Stimulated activated memory B cell treated with anti-CD40 and anti-IgM and Interleukin-4, amounts not matched to agents 10 μg/mL and 1 μg/mL and 100 μg/mL, for 72 hours (primary cell): ENCODE data around the gene PREP.
A peak's percentile ranks its signal among the peaks of the same experiment; 100 is the strongest.

ENCODE experiments used
- ATAC-seq: fragments of 150-1000 bp; cut with Tn5 transposase; 2 replicates; pipeline ENCODE4 v1.10.0; 2021
- H3K27ac Mint-ChIP-seq: one replicate; pipeline ENCODE4 v1.8.0; 2022; ENCODE audit warnings: mild to moderate bottlenecking, mixed read lengths
- H3K27me3 Mint-ChIP-seq: one replicate; pipeline ENCODE4 v1.8.0; 2022; ENCODE audit warnings: mixed read lengths
- H3K36me3 Mint-ChIP-seq: one replicate; pipeline ENCODE4 v1.8.0; 2022; ENCODE audit warnings: mixed read lengths
- H3K4me1 Mint-ChIP-seq: one replicate; pipeline ENCODE4 v1.8.0; 2022; ENCODE audit warnings: mixed read lengths
- H3K4me3 Mint-ChIP-seq: one replicate; pipeline ENCODE4 v1.8.0; 2022; ENCODE audit warnings: mild to moderate bottlenecking, moderate library complexity, mixed read lengths
- H3K9me3 Mint-ChIP-seq: one replicate; pipeline ENCODE4 v1.8.0; 2022; ENCODE audit warnings: mixed read lengths

The PREP gene

DNA sequence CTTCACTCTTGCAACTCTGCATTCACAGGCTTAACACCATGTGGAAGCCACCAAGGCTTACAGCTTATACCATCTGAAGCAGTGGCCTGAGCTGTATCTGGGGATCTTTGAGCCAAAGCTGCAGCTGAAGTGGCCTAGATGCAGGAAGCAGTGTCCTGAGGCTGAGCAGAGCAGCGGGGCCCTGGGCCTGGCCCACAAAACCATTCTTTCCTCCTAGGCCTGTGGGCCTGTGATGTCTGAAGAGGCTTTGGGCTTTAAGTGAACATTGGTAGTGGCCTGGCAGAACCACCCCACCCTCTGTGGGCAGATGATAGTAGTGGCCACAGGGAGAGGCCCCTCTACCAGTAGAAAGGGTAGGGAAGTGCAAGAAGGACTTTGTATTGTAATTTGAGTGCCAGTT, 6.9 kb upstream of the PREP start:
- no peak for ATAC-seq
- H3K9me3 Mint-ChIP-seq = no peaks in the 10 kb centered on the region
- H3K36me3 Mint-ChIP-seq = peaks cover 5% of the 10 kb centered on the region
- no peak overlapping the region for H3K4me3 Mint-ChIP-seq
- H3K27ac Mint-ChIP-seq = no peak overlapping the region
- no peaks in the 10 kb centered on the region for H3K4me1 Mint-ChIP-seq
- peaks cover 63% of the 10 kb centered on the region for H3K27me3 Mint-ChIP-seq

DNA sequence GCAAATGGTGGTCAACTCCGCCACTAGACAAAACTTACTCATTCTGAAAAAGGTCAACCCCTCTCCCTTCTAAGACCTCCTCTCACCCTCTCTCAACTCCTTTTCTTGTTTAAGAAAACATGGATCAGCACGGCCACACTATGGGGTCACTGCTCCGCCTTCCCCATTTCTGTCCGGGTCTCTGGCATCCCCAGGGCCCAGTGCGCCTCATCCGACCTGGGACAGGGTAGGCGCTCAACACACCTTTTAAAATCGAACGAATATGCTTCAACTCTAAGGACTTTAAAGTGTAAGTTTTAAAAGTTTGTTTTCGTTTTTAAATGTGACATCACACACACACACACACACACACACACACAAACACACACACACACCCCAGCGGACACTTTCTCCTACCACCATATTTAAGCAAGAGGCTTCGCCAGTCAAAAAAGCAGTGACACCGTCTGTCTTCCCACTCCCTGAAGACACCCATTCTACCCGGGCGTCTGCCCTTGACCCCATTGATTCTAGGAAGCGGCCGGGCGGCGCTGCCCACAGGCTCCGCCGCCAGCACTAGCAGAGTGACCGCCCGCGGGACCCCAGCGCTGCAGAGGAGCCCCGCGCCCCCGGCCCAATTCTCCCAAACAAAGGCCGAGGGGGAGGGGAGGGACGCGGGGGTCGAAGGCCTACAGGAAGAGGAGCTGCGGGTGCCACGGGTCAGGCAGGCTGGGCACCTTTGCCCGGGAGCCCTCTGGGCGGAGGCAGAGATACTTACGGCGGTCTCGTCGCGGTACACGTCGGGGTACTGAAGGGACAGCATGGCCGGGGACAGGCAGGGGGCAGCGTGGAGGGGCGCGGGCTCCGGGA, 568 bp downstream of the PREP start:
- Mint-ChIP-seq H3K27ac (peak overlapping the region; percentile 94), H3K4me1 (peaks cover 50% of the 10 kb centered on the region), H3K36me3 (no peaks in the 10 kb centered on the region), H3K4me3 (peak overlapping the region; percentile 97), H3K27me3 (peaks cover 8% of the 10 kb centered on the region), H3K9me3 (no peaks in the 10 kb centered on the region)
- ATAC-seq = peak; percentile 77

DNA sequence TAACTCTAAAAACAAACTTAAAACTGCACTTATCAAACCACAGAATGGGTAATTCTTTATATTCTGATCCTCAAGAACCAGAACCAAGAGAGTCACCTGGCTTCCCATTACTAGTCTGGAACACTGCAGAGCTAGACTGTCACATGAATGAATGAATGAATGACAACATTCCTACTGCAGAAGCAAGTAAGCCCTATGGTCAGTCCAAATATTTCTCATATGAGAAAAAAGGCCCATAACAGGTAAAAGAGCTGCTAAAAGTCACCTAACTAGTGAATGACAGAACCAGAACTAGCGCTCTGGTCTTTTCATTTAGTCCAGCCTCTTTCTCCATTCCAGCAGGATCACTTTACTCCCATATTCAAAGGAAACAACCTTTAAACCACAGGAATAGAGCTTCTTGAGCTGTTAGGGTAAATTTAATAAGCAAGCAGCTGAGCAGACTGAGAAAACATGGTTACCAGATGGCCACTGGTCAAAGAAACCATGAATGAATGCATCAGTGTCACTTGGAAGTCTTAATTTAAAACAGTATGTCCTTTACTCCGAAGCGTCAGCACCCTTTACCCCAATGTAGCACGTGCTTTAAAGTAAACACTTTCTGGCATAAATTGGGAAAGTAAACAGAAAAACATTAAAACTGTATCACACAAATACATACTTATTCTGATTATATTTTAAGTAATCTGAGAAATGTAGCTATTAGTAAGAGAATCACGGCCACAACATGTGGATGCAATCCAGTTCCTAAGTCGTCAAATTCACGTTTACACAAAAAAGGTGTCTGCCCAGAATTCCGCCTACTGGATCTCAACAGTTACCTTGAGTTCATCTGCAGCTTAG, 1.4 kb downstream of the PREP start:
- ATAC-seq = no peak
- Mint-ChIP-seq H3K4me3 (peak overlapping the region; percentile 97), H3K36me3 (peaks cover 2% of the 10 kb centered on the region), H3K27me3 (peaks cover 5% of the 10 kb centered on the region), H3K9me3 (no peaks in the 10 kb centered on the region), H3K27ac (peak overlapping the region; percentile 94), H3K4me1 (peaks cover 50% of the 10 kb centered on the region)

DNA sequence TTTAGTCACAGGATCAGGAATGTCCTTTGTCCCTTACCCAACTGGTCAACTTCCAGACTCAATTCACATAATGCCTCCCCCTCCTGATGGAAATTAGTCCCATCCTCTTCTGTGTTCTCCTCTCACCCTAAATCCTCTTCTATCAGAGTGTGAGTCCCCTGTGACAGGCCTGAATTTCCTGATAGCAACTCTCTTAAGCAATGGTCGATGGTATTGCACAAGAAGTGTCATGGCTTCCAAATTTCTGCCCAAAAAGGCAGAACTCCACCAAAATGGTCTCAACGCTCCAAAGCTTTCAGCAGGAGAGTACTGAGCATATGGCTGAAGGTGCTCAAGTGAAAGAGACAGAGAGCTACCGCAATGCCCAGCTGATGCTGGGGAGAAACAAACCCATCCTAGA, 2.4 kb downstream of the PREP start:
- Mint-ChIP-seq H3K4me1 (peaks cover 50% of the 10 kb centered on the region), H3K36me3 (peaks cover 12% of the 10 kb centered on the region), H3K9me3 (no peaks in the 10 kb centered on the region), H3K27ac (no peak overlapping the region), H3K4me3 (no peak overlapping the region), H3K27me3 (no peaks in the 10 kb centered on the region)
- ATAC-seq = no peak

DNA sequence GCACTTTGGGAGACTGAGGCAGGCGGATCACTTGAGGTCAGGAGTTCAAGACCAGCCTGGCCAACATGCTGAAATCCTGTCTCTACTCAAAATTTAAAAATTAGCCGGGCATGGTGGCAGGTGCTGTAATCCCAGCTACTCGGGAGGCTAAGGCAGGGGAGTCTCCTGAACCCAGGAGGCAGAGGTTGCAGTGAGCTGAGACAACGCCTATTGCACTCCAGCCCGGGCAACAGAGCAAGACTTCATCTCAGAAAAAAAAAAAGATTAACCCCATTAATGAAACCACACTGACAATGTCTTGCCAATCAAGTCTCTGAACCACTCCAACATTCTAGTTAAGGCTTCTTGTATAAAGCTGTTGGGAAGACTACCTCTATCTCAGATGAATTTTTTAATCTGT, 4.0 kb downstream of the PREP start:
- no peak for ATAC-seq
- H3K4me3 Mint-ChIP-seq = no peak overlapping the region
- no peak overlapping the region for H3K27ac Mint-ChIP-seq
- H3K27me3 Mint-ChIP-seq = no peaks in the 10 kb centered on the region
- peaks cover 42% of the 10 kb centered on the region for H3K4me1 Mint-ChIP-seq
- peaks cover 16% of the 10 kb centered on the region for H3K36me3 Mint-ChIP-seq
- H3K9me3 Mint-ChIP-seq = no peaks in the 10 kb centered on the region

DNA sequence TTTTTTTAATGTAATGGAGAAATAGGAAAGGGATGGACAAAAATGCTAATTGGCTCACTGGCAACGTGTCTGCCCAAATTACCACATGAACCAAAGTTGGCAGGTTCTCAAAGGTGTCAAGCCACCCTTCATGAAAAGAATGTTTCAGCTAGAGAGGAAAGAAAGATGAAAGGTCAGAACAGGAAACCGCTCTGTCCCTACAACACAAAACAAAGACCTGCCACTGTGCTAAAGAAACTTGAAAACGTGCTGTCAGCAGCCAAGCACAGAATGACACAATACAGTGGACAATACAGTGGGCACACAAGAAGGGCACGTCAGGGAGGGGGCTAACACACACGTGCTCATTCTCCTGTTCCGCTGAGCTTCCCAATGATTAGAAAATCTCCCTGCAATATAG, 4.9 kb downstream of the PREP start:
- no peak overlapping the region for H3K27ac Mint-ChIP-seq
- no peak for ATAC-seq
- H3K4me3 Mint-ChIP-seq = no peak overlapping the region
- H3K9me3 Mint-ChIP-seq = no peaks in the 10 kb centered on the region
- H3K27me3 Mint-ChIP-seq = no peaks in the 10 kb centered on the region
- H3K36me3 Mint-ChIP-seq = peaks cover 16% of the 10 kb centered on the region
- H3K4me1 Mint-ChIP-seq = peaks cover 36% of the 10 kb centered on the region

DNA sequence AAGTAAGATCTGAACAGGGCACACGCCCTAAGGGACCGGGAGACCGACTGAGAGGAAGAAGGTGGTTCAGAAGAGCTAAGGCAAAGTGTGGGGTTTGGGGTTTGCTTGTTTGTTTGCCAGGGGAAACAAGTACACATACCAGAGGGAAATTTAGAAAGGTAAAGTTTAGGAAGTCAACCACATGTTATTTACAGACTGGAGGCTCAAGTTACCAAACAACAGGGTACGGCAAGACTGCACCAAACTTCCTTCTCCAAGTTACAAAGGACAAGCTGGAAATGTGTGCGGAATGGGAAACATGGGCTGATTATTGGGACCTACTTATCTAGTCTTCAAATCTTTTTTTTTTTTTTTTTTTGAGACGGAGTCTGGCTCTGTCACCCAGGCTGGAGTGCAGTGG, 11.2 kb downstream of the PREP start:
- no peak overlapping the region for H3K27ac Mint-ChIP-seq
- H3K9me3 Mint-ChIP-seq = no peaks in the 10 kb centered on the region
- H3K4me3 Mint-ChIP-seq = no peak overlapping the region
- H3K4me1 Mint-ChIP-seq = no peaks in the 10 kb centered on the region
- peaks cover 50% of the 10 kb centered on the region for H3K36me3 Mint-ChIP-seq
- H3K27me3 Mint-ChIP-seq = no peaks in the 10 kb centered on the region
- ATAC-seq = no peak

DNA sequence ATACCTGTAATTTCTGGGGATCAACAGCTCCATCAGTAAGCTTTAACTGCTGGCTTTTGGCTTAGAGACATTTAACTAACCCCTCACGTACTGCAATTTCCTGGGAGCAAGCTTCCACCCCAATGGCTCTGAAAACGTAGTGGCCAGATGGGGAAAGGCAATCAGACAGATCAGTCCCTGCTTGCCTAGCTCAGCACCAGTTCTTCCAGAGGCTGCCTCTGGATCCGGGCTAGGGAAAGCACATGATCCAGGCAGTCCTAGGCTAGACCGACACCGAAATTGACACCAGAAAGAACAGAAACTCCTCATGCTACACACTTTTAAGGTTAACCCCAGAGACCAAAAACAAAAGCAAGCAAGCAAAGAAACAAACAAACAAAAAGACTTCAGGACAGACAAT, 13.3 kb downstream of the PREP start:
- peaks cover 49% of the 10 kb centered on the region for H3K36me3 Mint-ChIP-seq
- H3K4me3 Mint-ChIP-seq = no peak overlapping the region
- H3K4me1 Mint-ChIP-seq = no peaks in the 10 kb centered on the region
- H3K9me3 Mint-ChIP-seq = no peaks in the 10 kb centered on the region
- ATAC-seq = no peak
- H3K27me3 Mint-ChIP-seq = no peaks in the 10 kb centered on the region
- no peak overlapping the region for H3K27ac Mint-ChIP-seq

DNA sequence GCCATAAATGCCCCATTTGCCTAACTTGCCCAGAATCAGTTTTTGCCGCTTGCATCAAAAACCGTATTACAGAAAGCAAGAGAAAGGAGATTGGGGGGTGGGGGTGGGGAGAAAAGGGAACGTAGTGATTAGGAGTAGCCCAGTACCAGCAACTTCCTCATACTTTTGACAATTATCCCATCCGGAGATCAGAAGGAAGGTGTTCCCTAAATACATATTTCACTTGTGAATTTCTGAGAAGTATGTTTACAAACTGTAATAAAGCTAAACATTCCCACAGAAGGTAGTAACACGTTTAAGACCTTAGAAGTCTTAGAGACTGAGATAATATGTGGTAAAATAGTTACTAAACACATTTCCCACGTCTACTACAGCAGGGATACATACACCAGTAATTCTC, 14.5 kb downstream of the PREP start:
- Mint-ChIP-seq H3K9me3 (no peaks in the 10 kb centered on the region), H3K27ac (no peak overlapping the region), H3K27me3 (no peaks in the 10 kb centered on the region), H3K36me3 (peaks cover 57% of the 10 kb centered on the region), H3K4me1 (no peaks in the 10 kb centered on the region), H3K4me3 (no peak overlapping the region)
- no peak for ATAC-seq

DNA sequence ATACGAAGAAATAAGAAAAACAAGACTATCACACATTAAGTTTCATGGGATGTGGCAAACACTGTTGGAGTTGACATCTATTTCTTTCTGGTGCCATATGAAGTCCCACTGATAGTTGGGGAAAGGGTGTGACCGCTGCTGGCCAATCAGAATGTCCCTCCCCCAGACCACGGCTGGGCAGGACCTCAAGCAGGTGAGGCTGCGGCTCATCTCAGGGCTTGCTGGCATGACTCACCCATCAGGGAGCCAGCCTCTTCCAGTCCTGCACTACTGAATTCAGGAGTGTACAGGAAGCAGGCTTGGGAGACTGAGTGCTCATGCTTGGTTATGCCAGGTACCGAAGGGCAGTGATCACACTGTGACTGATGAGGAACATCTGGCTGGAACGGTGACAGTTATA, 18.9 kb downstream of the PREP start:
- no peak for ATAC-seq
- Mint-ChIP-seq H3K27ac (no peak overlapping the region), H3K4me1 (peaks cover 16% of the 10 kb centered on the region), H3K36me3 (peaks cover 62% of the 10 kb centered on the region), H3K9me3 (no peaks in the 10 kb centered on the region), H3K27me3 (no peaks in the 10 kb centered on the region), H3K4me3 (no peak overlapping the region)

DNA sequence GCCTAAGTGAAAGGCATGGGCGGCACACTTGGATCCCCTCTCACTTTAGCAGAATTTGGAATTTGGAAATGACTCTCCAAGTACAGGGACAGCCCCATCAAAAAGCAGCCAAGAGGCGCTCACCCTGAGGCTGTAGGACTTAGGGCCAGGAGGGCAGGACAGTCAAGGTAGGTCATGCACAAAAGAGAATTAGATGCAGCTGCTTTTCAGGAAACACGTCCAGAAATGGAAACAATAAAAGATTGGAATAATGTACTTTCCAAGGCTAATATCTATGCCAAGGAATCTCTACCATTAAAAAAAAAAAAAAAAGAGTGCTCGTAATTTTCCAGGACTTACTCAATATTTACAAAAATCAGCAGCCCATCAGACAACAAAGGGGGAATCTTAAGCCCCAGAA, 19.9 kb downstream of the PREP start:
- peaks cover 16% of the 10 kb centered on the region for H3K4me1 Mint-ChIP-seq

DNA sequence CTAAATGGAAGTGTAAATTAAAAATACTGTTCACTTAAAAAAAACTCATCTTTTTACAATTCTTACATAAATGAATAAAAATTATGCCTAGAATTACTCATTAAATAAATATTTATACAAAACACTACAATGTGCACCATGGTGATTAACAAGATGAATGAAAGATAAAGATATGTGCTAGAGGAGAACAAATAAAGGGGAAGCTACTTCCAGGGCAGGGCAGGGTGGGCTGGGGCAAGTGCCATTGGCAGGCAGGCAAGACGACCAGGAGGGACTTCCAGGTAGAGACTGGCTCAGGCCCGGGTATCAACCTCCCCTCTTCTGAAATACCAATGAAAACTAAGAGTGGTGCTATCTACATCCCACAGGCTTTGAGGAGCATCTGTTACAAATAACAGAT, 20.4 kb downstream of the PREP start:
- ATAC-seq = no peak
- Mint-ChIP-seq H3K27me3 (no peaks in the 10 kb centered on the region), H3K9me3 (no peaks in the 10 kb centered on the region), H3K4me1 (peaks cover 20% of the 10 kb centered on the region), H3K27ac (no peak overlapping the region), H3K36me3 (peaks cover 64% of the 10 kb centered on the region), H3K4me3 (no peak overlapping the region)

More for the DNA sequence above, 19.9 kb downstream of the PREP start:
- Mint-ChIP-seq H3K4me3 (no peak overlapping the region), H3K36me3 (peaks cover 64% of the 10 kb centered on the region), H3K27ac (no peak overlapping the region), H3K27me3 (no peaks in the 10 kb centered on the region), H3K9me3 (no peaks in the 10 kb centered on the region)
- no peak for ATAC-seq

DNA sequence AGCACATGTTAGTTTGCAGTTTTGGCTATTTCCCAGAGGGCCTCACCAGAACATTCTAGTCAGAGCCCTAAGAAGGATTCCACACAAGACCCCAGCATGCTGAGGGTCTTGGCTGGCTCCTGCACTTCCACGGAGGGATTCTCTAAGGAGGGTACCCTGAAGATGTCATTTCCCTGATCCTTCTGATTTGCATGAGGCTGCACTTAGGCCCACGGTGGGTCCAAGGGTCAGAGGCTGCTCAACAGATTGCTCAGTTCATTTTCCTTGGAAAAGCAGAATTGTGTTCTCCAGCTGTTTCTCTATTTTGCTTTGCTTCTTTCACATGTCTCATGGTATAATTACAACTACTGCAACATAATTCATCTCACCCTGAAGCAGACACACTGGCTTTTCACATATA, 22.2 kb downstream of the PREP start:
- ATAC-seq = no peak

DNA sequence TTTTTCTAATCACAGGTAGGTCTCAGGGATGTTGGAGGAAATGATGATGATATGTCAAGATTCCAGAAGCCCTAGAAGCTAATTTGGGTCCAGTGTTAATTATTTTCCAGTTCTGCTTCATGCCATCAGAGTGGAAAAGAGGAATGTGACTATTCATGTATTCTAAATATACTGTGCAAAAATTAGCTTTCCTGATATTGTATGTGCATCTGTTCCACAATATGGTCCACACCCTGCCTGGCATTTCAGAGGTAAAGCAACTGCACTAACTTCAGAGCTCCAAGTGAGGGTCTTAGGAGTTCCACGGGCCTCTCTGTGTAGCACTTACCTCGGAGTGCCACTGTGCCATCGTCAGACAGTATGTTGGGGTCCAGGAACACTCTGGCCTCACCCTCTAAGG, 27.1 kb downstream of the PREP start:
- no peak overlapping the region for H3K27ac Mint-ChIP-seq
- no peak overlapping the region for H3K4me3 Mint-ChIP-seq
- no peaks in the 10 kb centered on the region for H3K9me3 Mint-ChIP-seq
- ATAC-seq = no peak
- H3K36me3 Mint-ChIP-seq = peaks cover 51% of the 10 kb centered on the region
- H3K4me1 Mint-ChIP-seq = peaks cover 9% of the 10 kb centered on the region
- no peaks in the 10 kb centered on the region for H3K27me3 Mint-ChIP-seq

More for the DNA sequence above, 22.2 kb downstream of the PREP start:
- no peaks in the 10 kb centered on the region for H3K9me3 Mint-ChIP-seq
- no peak overlapping the region for H3K4me3 Mint-ChIP-seq
- peaks cover 20% of the 10 kb centered on the region for H3K4me1 Mint-ChIP-seq
- peaks cover 52% of the 10 kb centered on the region for H3K36me3 Mint-ChIP-seq
- no peaks in the 10 kb centered on the region for H3K27me3 Mint-ChIP-seq
- H3K27ac Mint-ChIP-seq = no peak overlapping the region

DNA sequence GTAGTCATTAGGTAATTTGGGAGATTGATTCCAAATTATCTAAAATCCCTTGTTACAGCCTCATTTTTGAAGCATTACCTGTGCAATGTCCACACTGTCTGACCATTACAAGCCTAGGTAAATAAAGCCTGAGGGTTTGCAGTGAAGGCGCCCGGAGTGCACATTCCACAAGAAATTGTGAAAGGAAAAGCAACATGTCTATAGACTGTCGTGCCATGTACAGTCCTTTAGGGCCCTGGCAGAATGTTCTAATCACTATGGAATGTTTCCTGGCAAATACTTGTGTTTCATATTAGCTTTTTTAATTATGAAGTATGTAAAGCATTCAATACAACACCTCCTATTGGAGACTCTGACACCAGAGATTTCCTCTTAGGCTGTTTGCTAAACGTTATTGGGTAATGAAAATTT, 28.9 kb downstream of the PREP start:
- no peak overlapping the region for H3K27ac Mint-ChIP-seq
- H3K9me3 Mint-ChIP-seq = no peaks in the 10 kb centered on the region
- peaks cover 52% of the 10 kb centered on the region for H3K36me3 Mint-ChIP-seq
- peaks cover 4% of the 10 kb centered on the region for H3K4me1 Mint-ChIP-seq
- no peaks in the 10 kb centered on the region for H3K27me3 Mint-ChIP-seq
- no peak for ATAC-seq
- no peak overlapping the region for H3K4me3 Mint-ChIP-seq

DNA sequence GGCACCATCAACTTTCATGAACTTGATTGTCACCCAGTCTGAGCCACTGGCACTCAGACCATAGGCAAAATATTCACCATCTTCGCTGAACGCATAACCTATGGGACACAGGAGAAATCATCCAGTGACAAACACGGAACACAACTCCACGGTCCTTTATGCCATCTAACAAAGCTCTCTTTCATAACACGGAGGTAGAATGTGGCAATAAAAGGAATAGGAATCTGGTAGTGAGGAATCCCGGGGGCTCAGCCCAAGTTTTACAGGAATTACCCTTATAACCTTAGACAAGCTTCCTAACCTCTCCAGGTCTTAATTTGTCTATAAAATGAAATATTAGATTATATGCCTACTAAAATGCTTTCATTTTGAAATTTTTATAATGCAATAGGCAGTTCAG, 29.4 kb downstream of the PREP start:
- H3K27me3 Mint-ChIP-seq = no peaks in the 10 kb centered on the region
- H3K9me3 Mint-ChIP-seq = no peaks in the 10 kb centered on the region
- H3K36me3 Mint-ChIP-seq = peaks cover 57% of the 10 kb centered on the region
- no peak overlapping the region for H3K27ac Mint-ChIP-seq
- peaks cover 4% of the 10 kb centered on the region for H3K4me1 Mint-ChIP-seq
- ATAC-seq = no peak
- H3K4me3 Mint-ChIP-seq = no peak overlapping the region
